ENCODE results near the gene MIOX. TPM values are rescaled to one million over a fixed set of nuclear protein-coding genes. Genes with fewer than 3 reads are reported as not detected.

Gene MIOX
- total RNA-seq, 1 donor from 2014 or later = 0.35 TPM

DNA sequence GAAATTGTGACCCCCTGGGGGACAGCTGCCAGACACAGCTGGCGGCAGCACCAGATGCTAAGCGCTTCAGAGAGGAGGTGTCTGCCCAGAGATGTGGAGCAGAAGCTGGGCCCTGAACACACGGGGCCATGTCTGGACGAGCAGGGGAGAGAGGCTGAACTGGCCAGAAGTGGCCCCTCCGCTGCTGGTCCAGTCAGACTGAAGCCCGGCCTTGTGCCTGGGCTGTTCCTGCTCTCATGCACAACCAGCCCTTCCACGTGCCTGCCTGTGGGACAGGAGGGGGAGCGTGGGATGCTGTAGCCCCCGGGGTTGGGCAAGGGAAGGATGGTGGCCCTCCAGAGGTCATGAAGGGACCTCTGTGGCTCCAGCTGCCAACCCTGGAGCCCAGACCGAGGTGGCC is 3.6 kb upstream of the MIOX start:
- no peak overlapping the region for H3K27ac Mint-ChIP-seq (ENCODE audit: unreplicated experiment)
- peaks cover 37% of the 10 kb centered on the region for H3K27me3 Mint-ChIP-seq (ENCODE audit: low read depth)
- no peak overlapping the region for H3K4me3 Mint-ChIP-seq
- TF ChIP-seq, protein P1, sequence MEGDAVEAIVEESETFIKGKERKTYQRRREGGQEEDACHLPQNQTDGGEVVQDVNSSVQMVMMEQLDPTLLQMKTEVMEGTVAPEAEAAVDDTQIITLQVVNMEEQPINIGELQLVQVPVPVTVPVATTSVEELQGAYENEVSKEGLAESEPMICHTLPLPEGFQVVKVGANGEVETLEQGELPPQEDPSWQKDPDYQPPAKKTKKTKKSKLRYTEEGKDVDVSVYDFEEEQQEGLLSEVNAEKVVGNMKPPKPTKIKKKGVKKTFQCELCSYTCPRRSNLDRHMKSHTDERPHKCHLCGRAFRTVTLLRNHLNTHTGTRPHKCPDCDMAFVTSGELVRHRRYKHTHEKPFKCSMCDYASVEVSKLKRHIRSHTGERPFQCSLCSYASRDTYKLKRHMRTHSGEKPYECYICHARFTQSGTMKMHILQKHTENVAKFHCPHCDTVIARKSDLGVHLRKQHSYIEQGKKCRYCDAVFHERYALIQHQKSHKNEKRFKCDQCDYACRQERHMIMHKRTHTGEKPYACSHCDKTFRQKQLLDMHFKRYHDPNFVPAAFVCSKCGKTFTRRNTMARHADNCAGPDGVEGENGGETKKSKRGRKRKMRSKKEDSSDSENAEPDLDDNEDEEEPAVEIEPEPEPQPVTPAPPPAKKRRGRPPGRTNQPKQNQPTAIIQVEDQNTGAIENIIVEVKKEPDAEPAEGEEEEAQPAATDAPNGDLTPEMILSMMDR (conservative IDR thresholded peaks at IDR 0.05) = no peak
- H3K36me3 Mint-ChIP-seq (ENCODE audit: low read depth) = no peaks in the 10 kb centered on the region
- H3K4me1 Mint-ChIP-seq = no peaks in the 10 kb centered on the region
- no peak for DNase-seq (ENCODE audit: low read depth, low spot score)
- no peaks in the 10 kb centered on the region for H3K9me3 Mint-ChIP-seq

DNA sequence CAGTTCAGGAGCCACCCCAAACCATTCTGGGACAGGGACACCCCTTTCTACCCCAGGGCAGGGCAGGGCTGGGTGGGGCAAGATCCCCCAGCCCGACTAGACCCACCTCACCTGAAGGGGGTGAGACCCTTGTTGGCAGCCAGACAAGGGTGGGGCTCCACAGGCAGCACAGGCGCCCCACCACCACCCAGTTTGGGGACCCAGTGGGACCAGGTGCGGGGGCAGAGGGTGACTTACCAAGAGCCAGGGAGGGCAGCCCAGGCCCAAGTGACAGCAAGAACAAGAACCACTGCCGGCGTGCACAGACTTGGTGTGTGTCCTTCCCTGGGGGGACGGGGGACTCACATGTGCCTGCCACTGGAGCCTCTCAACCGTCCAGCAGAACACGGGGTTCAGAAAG is 3.1 kb upstream of the MIOX start:
- Mint-ChIP-seq H3K4me1 (no peaks in the 10 kb centered on the region), H3K4me3 (no peak overlapping the region), H3K9me3 (no peaks in the 10 kb centered on the region), H3K27ac (ENCODE audit: unreplicated experiment) (no peak overlapping the region), H3K27me3 (ENCODE audit: low read depth) (peaks cover 34% of the 10 kb centered on the region), H3K36me3 (ENCODE audit: low read depth) (no peaks in the 10 kb centered on the region)
- DNase-seq (ENCODE audit: low read depth, low spot score) = no peak
- TF ChIP-seq, protein P1 (conservative IDR thresholded peaks at IDR 0.05) = no peak

DNA sequence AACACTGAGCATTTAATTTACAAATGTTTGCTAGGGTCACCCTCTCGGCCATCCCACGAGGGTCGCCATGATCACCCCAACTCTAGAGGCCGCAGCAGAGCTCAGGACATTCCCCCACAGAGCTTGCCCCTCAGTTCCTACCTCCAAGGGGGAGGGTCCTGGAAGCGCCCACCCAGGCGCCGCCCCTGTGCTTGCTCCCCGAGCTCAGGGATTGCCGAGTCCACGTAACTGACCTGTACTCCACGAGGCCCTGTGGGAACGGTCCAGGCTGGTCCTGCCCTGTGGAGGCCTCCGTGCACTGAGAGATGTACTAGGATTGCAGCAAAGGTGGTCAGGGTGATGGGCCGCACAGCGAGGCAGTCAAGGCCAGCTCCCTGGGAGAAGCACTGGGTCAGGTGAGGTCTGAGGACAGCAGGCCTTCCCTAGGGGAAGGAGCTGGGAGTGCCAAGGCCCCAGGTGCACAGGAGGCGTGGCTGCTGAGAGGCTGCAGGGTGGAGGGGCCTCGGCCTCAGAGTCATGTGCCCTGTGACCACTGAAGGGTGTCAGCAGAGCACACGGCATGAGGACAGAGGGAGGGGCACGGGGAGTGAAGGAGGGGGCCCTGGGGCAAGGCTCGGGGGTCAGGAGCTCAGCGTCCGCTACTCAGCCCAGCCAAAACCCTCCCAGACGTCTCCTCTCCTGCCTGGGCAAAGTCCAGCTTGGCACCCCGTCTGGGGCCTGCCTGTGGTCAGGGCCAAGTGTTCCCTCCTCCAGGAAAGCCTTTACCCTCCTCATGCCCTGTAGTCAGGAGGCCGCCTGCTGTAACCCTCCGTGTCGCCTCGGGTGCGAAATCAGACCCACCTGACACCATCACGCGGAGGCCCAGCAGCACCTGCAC is 2.4 kb upstream of the MIOX start:
- H3K36me3 Mint-ChIP-seq (ENCODE audit: low read depth) = no peaks in the 10 kb centered on the region
- no peak for DNase-seq (ENCODE audit: low read depth, low spot score)
- no peak overlapping the region for H3K27ac Mint-ChIP-seq (ENCODE audit: unreplicated experiment)
- H3K4me1 Mint-ChIP-seq = no peaks in the 10 kb centered on the region
- no peak overlapping the region for H3K4me3 Mint-ChIP-seq
- H3K27me3 Mint-ChIP-seq (ENCODE audit: low read depth) = peaks cover 28% of the 10 kb centered on the region
- TF ChIP-seq, protein P1 (conservative IDR thresholded peaks at IDR 0.05) = no peak
- H3K9me3 Mint-ChIP-seq = no peaks in the 10 kb centered on the region

DNA sequence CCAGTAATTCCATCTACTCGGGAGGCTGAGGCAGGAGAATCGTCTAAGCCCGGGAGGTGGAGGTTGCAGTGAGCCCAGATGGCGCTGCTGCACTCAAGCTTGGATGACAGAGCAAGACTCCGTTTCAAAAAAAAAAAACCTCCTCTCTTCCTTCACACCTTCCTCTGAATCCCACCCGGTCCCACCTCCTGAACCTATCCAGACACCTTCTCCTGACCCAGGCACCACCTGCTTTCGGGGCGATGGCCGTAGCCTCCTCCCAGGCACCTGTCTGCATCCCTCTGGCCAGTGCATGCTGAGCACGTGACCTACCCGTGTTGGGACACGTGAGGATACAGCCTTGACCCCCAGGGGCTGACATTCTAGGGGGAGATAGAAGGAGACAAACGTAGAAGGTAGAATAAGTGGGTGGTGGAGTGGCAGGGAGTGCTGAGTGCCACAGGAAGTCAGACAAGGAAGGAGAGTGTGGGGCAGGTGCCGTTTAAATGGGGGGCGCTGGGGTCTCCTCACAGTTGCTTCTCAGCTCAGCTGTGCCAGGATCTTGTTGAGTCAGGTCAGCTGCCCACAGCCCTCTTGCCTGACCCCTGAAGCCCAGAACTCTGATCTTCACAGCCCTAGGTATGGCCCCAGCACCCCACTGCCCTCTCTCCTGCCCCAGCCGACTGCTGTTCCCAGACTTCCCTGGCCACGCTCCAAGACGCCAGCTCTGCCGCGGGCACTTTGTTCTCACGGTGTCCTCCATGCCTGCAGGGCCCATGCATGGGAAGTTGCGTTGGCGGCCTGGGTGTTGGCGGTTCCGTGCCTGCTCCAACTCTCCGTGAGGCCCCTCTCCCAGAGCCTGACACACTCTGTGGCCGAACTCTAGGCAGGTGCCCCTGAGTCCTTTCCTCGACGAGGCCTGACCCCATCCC is 1.2 kb upstream of the MIOX start:
- DNase-seq (ENCODE audit: low read depth, low spot score) = no peak
- Mint-ChIP-seq H3K4me1 (no peaks in the 10 kb centered on the region), H3K36me3 (ENCODE audit: low read depth) (no peaks in the 10 kb centered on the region), H3K4me3 (no peak overlapping the region), H3K27me3 (ENCODE audit: low read depth) (peaks cover 15% of the 10 kb centered on the region), H3K27ac (ENCODE audit: unreplicated experiment) (peak overlapping the region; percentile 22), H3K9me3 (no peaks in the 10 kb centered on the region)
- TF ChIP-seq, protein P1 (conservative IDR thresholded peaks at IDR 0.05) = no peak

DNA sequence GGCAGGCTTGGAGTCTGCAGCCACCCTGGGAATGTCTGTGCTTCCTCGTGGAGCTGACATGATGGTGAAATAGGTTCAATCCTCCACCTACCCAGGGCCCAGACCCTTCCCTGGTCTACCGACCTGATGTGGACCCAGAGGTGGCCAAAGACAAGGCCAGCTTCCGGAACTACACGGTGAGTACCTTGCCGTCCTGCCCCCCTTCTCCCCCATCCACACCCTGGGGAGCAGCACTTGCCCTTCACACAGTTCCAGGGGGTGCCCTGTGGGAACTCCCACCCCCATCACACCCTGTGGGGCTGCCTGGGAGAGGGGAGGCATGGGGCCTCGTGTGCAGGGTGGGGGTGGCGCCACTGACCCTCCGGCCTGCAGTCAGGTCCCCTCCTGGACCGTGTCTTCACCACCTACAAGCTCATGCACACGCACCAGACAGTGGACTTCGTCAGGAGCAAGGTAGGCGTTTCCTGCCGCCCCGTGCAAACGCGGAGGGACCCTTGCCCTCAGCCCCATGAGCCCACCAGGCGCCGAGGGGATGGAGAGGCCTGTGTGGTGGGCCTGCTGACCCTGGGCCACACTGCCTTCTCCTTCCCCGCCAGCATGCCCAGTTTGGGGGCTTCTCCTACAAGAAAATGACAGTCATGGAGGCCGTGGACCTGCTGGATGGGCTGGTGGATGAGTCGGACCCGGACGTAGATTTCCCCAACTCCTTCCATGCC is 789 bp downstream of the MIOX start:
- no peak for DNase-seq (ENCODE audit: low read depth, low spot score)
- no peak overlapping the region for H3K4me3 Mint-ChIP-seq
- H3K4me1 Mint-ChIP-seq = no peaks in the 10 kb centered on the region
- TF ChIP-seq, protein P1 (conservative IDR thresholded peaks at IDR 0.05) = no peak
- H3K36me3 Mint-ChIP-seq (ENCODE audit: low read depth) = no peaks in the 10 kb centered on the region
- no peaks in the 10 kb centered on the region for H3K9me3 Mint-ChIP-seq
- H3K27ac Mint-ChIP-seq (ENCODE audit: unreplicated experiment) = no peak overlapping the region
- peaks cover 6% of the 10 kb centered on the region for H3K27me3 Mint-ChIP-seq (ENCODE audit: low read depth)
